ENCODE results near the gene ARHGAP26. TPM values are rescaled to one million over a fixed set of nuclear protein-coding genes. Genes with fewer than 3 reads are reported as not detected.

The ARHGAP26 gene
- total and polyA plus RNA-seq, 2 experiments from 2014 or later: 9.5 to 16.8 TPM

GRCh38 chr5:142838845-142839244, 68.7 kb downstream of the ARHGAP26 start:
- DNase-seq (ENCODE audit: low spot score): no peak
- TF ChIP-seq ZNF114 (CRISPR knock-in tag; IDR thresholded peaks at IDR 0.05) (no peak), ETS1 (IDR thresholded peaks at IDR 0.05) (no peak), STAT1 (IDR thresholded peaks at IDR 0.05; ENCODE audit: unreplicated experiment) (no peak), EZH2phosphoT487 (IDR thresholded peaks at IDR 0.05; ENCODE audit: unreplicated experiment) (no peak), EZH2 (IDR thresholded peaks at IDR 0.05; ENCODE audit: low read depth, unreplicated experiment) (no peak), NANOG (IDR thresholded peaks at IDR 0.05; ENCODE audit: borderline replicate concordance) (no peak)
- TF ChIP-seq, protein P1, sequence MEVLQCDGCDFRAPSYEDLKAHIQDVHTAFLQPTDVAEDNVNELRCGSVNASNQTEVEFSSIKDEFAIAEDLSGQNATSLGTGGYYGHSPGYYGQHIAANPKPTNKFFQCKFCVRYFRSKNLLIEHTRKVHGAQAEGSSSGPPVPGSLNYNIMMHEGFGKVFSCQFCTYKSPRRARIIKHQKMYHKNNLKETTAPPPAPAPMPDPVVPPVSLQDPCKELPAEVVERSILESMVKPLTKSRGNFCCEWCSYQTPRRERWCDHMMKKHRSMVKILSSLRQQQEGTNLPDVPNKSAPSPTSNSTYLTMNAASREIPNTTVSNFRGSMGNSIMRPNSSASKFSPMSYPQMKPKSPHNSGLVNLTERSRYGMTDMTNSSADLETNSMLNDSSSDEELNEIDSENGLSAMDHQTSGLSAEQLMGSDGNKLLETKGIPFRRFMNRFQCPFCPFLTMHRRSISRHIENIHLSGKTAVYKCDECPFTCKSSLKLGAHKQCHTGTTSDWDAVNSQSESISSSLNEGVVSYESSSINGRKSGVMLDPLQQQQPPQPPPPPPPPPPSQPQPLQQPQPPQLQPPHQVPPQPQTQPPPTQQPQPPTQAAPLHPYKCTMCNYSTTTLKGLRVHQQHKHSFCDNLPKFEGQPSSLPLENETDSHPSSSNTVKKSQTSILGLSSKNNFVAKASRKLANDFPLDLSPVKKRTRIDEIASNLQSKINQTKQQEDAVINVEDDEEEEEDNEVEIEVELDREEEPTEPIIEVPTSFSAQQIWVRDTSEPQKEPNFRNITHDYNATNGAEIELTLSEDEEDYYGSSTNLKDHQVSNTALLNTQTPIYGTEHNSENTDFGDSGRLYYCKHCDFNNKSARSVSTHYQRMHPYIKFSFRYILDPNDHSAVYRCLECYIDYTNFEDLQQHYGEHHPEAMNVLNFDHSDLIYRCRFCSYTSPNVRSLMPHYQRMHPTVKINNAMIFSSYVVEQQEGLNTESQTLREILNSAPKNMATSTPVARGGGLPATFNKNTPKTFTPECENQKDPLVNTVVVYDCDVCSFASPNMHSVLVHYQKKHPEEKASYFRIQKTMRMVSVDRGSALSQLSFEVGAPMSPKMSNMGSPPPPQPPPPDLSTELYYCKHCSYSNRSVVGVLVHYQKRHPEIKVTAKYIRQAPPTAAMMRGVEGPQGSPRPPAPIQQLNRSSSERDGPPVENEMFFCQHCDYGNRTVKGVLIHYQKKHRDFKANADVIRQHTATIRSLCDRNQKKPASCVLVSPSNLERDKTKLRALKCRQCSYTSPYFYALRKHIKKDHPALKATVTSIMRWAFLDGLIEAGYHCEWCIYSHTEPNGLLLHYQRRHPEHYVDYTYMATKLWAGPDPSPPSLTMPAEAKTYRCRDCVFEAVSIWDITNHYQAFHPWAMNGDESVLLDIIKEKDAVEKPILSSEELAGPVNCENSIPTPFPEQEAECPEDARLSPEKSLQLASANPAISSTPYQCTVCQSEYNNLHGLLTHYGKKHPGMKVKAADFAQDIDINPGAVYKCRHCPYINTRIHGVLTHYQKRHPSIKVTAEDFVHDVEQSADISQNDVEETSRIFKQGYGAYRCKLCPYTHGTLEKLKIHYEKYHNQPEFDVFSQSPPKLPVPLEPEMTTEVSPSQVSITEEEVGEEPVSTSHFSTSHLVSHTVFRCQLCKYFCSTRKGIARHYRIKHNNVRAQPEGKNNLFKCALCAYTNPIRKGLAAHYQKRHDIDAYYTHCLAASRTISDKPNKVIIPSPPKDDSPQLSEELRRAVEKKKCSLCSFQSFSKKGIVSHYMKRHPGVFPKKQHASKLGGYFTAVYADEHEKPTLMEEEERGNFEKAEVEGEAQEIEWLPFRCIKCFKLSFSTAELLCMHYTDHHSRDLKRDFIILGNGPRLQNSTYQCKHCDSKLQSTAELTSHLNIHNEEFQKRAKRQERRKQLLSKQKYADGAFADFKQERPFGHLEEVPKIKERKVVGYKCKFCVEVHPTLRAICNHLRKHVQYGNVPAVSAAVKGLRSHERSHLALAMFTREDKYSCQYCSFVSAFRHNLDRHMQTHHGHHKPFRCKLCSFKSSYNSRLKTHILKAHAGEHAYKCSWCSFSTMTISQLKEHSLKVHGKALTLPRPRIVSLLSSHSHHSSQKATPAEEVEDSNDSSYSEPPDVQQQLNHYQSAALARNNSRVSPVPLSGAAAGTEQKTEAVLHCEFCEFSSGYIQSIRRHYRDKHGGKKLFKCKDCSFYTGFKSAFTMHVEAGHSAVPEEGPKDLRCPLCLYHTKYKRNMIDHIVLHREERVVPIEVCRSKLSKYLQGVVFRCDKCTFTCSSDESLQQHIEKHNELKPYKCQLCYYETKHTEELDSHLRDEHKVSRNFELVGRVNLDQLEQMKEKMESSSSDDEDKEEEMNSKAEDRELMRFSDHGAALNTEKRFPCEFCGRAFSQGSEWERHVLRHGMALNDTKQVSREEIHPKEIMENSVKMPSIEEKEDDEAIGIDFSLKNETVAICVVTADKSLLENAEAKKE (CRISPR knock-in tag; IDR thresholded peaks at IDR 0.05): no peak
- TF ChIP-seq, protein P2, sequence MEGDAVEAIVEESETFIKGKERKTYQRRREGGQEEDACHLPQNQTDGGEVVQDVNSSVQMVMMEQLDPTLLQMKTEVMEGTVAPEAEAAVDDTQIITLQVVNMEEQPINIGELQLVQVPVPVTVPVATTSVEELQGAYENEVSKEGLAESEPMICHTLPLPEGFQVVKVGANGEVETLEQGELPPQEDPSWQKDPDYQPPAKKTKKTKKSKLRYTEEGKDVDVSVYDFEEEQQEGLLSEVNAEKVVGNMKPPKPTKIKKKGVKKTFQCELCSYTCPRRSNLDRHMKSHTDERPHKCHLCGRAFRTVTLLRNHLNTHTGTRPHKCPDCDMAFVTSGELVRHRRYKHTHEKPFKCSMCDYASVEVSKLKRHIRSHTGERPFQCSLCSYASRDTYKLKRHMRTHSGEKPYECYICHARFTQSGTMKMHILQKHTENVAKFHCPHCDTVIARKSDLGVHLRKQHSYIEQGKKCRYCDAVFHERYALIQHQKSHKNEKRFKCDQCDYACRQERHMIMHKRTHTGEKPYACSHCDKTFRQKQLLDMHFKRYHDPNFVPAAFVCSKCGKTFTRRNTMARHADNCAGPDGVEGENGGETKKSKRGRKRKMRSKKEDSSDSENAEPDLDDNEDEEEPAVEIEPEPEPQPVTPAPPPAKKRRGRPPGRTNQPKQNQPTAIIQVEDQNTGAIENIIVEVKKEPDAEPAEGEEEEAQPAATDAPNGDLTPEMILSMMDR (conservative IDR thresholded peaks at IDR 0.05; ENCODE audit: low read depth in 2 of 2): no peak
- H3K27me3 Mint-ChIP-seq (ENCODE audit: insufficient read depth, low read depth, poor library complexity): peaks cover 4% of the 10 kb centered on the region
- no peaks in the 10 kb centered on the region for H3K27me3 ChIP-seq (ENCODE audit: insufficient read depth)
- H3F3A ChIP-seq (replicated peaks; ENCODE audit: low read depth): no peaks in the 10 kb centered on the region
- no peak for ATAC-seq
- no peaks in the 10 kb centered on the region for H3K36me3 Mint-ChIP-seq (ENCODE audit: low read depth)
- no peaks in the 10 kb centered on the region for H3K36me3 ChIP-seq (ENCODE audit: insufficient read depth)
- peaks cover 10% of the 10 kb centered on the region; the same call in 1 of the 2 replicates for H3K9me2 ChIP-seq (ENCODE audit: insufficient read depth)
- no peak overlapping the region for H3K4me3 Mint-ChIP-seq
- no peak overlapping the region for H3K4me2 ChIP-seq
- H3K4me3 ChIP-seq: no peak overlapping the region
- H3K27ac ChIP-seq (ENCODE audit: low read depth): no peak overlapping the region
- no peaks in the 10 kb centered on the region for H3K9me3 Mint-ChIP-seq
- 0 out of 2 replicates have a peak, but pooled peaks cover 4% of the 10 kb centered on the region for H3K4me1 ChIP-seq (ENCODE audit: insufficient read depth)
- no peak overlapping the region for H3K27ac Mint-ChIP-seq
- H3K79me2 ChIP-seq (replicated peaks; ENCODE audit: insufficient read depth): peaks cover 10% of the 10 kb centered on the region
- peaks cover 6% of the 10 kb centered on the region; the same call in 1 of the 2 replicates for H4K20me1 ChIP-seq (replicated peaks; ENCODE audit: insufficient read depth)
- no peak overlapping the region for H2AFZ ChIP-seq
- H3K4me1 Mint-ChIP-seq: peaks cover 3% of the 10 kb centered on the region; the same call in 2 of the 3 replicates

Measured in GM23338 (cell line).